SU-DHL-6 (cell line): ENCODE measurements around the gene MRPL36.

Source experiments
- H2AFZ ChIP-seq: fragments of 200-600 bp; sonication (generic); 2 replicates; pipeline ENCODE4 v1.6.1; 2014; ENCODE audit warnings: low read depth, mild to moderate bottlenecking, moderate library complexity, mixed read lengths, antibody characterized with exemption, low read length; ENCODE audit not compliant: severe bottlenecking
- H3F3A ChIP-seq: fragments of 200-600 bp; shearing (Covaris generic); 2 replicates; pipeline ENCODE4 v1.6.0; 2016; ENCODE audit warnings: antibody characterized with exemption, mild to moderate bottlenecking; ENCODE audit not compliant: insufficient read depth
- H3K27ac ChIP-seq: fragments of 200-600 bp; sonication (generic); 2 replicates; pipeline ENCODE4 v1.5.1; 2016; ENCODE audit warnings: low read depth, mild to moderate bottlenecking, low read length, moderate library complexity, mixed read lengths
- H3K27me3 ChIP-seq: fragments of 200-600 bp; sonication (generic), shearing (Covaris generic); 2 replicates; pipeline ENCODE4 v1.6.0; 2014; ENCODE audit warnings: mild to moderate bottlenecking, low read length
- H3K36me3 ChIP-seq: fragments of 200-600 bp; sonication (generic); 2 replicates; pipeline ENCODE4 v1.6.1; 2014; ENCODE audit warnings: mild to moderate bottlenecking, low read length, mixed read lengths
- H3K4me2 ChIP-seq: fragments of 300-600, 200-600 bp; shearing (Covaris generic), sonication (generic); 2 replicates; pipeline ENCODE4 v1.6.0; 2014; ENCODE audit warnings: low read length, low read depth, mild to moderate bottlenecking; ENCODE audit not compliant: poor library complexity, severe bottlenecking
- H3K4me3 ChIP-seq: fragments of 200-600 bp; sonication (generic); 2 replicates; pipeline ENCODE4 v1.5.1; 2014; ENCODE audit warnings: antibody characterized with exemption, low read length, mild to moderate bottlenecking, mixed read lengths; ENCODE audit not compliant: insufficient read depth, poor library complexity, severe bottlenecking
- H3K79me2 ChIP-seq: fragments of 200-600 bp; sonication (generic); 2 replicates; pipeline ENCODE4 v1.6.1; 2014; ENCODE audit warnings: mild to moderate bottlenecking, low read length, moderate library complexity; ENCODE audit not compliant: insufficient read depth
- H3K9ac ChIP-seq: fragments of 200-600 bp; sonication (generic); 2 replicates; pipeline ENCODE4 v1.7.0; 2014; ENCODE audit warnings: mild to moderate bottlenecking, low read length
- H3K9me2 ChIP-seq: fragments of 200-600 bp; sonication (generic); replicated peaks from 2 replicates; pipeline ENCODE4 v1.6.1; 2014; ENCODE audit warnings: low read length; ENCODE audit not compliant: insufficient read depth
- H3K9me3 ChIP-seq: fragments of 200-600 bp; sonication (generic); 2 replicates; pipeline ENCODE4 v1.6.1; 2014; ENCODE audit warnings: low read length, mixed read lengths; ENCODE audit not compliant: insufficient read depth
- H4K20me1 ChIP-seq: fragments of 200-600 bp; sonication (generic); 2 replicates; pipeline ENCODE4 v1.6.1; 2014; ENCODE audit warnings: low read depth, mild to moderate bottlenecking, antibody characterized with exemption, low read length, moderate library complexity, mixed read lengths
- EZH2phosphoT487 ChIP-seq: fragments of 200-600 bp; sonication (generic), shearing (Covaris generic); conservative IDR thresholded peaks from 2 replicates; pipeline ENCODE4 v1.6.1; 2018; ENCODE audit warnings: mild to moderate bottlenecking, antibody characterized with exemption, low read length, moderate library complexity, mixed read lengths
- TF ChIP-seq, protein P1 (sequence below): fragments of 200-600 bp; sonication (generic); IDR thresholded peaks from one replicate; pipeline ENCODE4 v1.5.1; 2017; ENCODE audit warnings: antibody characterized with exemption, mild to moderate bottlenecking, low read length, moderate library complexity; ENCODE audit not compliant: insufficient read depth, poor library complexity, severe bottlenecking

MRPL36 gene

DNA sequence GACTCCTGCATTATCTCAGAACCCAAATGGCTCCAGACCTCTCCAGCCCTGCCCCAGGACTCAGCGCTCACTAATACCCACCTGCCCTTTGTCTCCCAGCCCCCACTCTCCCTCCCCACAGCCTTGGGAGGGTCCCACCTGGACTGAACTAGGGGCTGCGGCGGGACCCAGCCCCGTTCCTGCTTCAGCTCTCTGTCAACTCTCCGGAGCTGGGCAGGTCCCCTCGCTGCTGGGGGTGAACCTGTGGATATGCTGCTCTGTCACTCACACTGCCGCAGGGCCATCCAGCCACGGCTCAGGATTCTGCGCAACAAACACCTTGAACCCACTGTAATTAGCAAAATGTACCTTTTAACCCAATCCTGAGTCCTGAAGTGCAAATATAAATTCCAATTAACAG, 38.4 kb upstream of the MRPL36 start:
- Histone ChIP-seq H3F3A (no peaks in the 10 kb centered on the region), H4K20me1 (no peaks in the 10 kb centered on the region), H3K4me3 (no peak overlapping the region), H3K36me3 (no peaks in the 10 kb centered on the region), H3K9ac (no peak overlapping the region), H3K79me2 (no peaks in the 10 kb centered on the region), H3K9me2 (no peaks in the 10 kb centered on the region), H3K27ac (no peak overlapping the region), H3K9me3 (no peaks in the 10 kb centered on the region), H3K27me3 (no peaks in the 10 kb centered on the region), H3K4me2 (no peak overlapping the region), H2AFZ (no peak overlapping the region)
- TF ChIP-seq, protein P1, sequence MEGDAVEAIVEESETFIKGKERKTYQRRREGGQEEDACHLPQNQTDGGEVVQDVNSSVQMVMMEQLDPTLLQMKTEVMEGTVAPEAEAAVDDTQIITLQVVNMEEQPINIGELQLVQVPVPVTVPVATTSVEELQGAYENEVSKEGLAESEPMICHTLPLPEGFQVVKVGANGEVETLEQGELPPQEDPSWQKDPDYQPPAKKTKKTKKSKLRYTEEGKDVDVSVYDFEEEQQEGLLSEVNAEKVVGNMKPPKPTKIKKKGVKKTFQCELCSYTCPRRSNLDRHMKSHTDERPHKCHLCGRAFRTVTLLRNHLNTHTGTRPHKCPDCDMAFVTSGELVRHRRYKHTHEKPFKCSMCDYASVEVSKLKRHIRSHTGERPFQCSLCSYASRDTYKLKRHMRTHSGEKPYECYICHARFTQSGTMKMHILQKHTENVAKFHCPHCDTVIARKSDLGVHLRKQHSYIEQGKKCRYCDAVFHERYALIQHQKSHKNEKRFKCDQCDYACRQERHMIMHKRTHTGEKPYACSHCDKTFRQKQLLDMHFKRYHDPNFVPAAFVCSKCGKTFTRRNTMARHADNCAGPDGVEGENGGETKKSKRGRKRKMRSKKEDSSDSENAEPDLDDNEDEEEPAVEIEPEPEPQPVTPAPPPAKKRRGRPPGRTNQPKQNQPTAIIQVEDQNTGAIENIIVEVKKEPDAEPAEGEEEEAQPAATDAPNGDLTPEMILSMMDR: no peak
- no peak for TF ChIP-seq EZH2phosphoT487

DNA sequence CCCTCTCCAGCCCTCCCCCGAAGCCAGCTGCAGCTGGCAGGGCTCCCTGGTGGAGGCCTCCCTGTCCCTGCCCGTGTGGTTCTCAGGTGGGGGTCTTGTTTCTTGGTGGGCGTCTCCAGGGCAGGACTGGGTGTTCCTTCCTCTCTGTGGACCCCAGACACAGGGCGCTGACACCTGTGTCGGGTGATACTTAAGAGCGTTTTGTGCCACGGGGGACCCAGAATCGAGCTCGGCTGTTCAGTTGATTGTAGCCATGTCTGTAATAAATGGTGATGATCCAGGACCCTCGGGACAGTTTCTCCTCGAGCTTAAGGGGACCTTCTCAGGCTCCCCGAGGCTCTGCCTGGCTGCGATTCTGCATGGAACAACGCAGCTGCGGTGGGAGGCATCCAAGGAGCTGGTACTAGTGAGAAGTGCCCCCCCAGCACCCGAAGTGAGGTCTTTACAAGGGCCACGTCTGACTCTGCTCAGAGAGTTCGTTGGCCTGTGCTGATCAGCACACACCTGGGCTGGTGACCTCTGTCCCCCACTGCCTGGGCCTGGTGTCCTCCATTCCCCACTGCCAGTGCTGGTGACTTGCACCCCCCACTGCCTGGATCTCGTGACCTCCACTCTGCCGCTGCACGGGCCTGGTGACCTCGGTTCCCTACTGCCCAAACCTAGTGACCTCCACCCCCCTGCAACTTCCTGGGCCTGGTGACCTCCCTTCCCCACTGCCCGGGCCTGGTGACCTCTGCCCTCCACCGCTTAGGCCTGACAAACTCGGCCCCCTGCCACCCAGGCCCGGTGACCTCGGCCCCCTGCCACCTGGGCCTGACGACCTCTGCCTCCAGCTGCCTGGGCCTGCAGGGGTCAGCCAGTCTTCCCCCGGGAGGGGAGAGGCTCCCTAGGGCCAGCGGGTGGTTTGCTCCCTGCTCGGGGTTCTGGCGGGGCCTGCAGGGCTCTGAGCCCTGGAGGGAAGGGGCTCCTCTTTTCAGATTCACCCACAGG, 37.5 kb upstream of the MRPL36 start:
- H3F3A ChIP-seq: no peaks in the 10 kb centered on the region
- no peaks in the 10 kb centered on the region for H3K36me3 ChIP-seq
- H3K4me2 ChIP-seq: no peak overlapping the region
- no peaks in the 10 kb centered on the region for H3K79me2 ChIP-seq
- TF ChIP-seq, protein P1: no peak
- no peak for TF ChIP-seq EZH2phosphoT487
- no peaks in the 10 kb centered on the region for H3K9me2 ChIP-seq
- H3K27me3 ChIP-seq: no peaks in the 10 kb centered on the region
- no peak overlapping the region for H3K4me3 ChIP-seq
- no peak overlapping the region for H3K9ac ChIP-seq
- H2AFZ ChIP-seq: no peak overlapping the region
- H4K20me1 ChIP-seq: no peaks in the 10 kb centered on the region
- H3K27ac ChIP-seq: no peak overlapping the region
- no peaks in the 10 kb centered on the region for H3K9me3 ChIP-seq

DNA sequence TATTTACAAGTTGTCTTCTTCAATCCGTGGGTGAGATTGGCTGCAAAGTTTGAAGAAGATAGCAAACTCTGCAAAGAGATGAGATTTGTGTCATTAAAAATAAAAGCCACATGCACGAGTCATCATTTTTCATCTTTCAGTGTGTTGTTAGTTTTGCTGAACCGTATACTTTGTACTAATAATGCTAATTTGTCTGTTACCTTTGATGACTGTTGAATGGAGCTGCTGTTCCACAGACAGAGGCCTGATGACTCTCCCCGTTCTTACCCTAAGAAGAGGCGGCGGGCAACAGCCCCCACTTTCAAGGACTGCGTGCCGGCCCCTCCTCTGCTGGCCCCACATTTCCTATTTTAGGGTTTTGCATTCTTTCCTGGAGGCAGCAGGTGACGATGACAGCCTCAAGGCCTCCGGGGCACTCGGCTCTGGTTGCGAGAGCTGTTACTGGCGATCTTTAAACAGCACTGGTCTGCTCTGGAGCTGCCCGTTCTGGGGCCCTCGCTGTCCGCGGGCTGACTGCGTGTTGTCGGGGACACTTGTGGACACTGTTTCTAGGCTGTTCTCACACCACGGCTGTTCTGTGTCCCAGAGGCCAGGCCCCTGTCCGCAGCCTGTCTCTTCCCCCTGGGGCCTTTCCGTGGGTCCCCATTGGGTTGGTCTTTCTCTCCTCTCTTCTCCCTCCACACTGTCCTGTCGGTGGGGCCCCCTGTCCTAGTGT, 36.7 kb upstream of the MRPL36 start:
- H3K4me3 ChIP-seq: no peak overlapping the region
- no peaks in the 10 kb centered on the region for H3K79me2 ChIP-seq
- H2AFZ ChIP-seq: no peak overlapping the region
- no peaks in the 10 kb centered on the region for H3F3A ChIP-seq
- no peaks in the 10 kb centered on the region for H3K36me3 ChIP-seq
- H3K27me3 ChIP-seq: no peaks in the 10 kb centered on the region
- no peak overlapping the region for H3K4me2 ChIP-seq
- TF ChIP-seq, protein P1: no peak
- no peak for TF ChIP-seq EZH2phosphoT487
- H4K20me1 ChIP-seq: no peaks in the 10 kb centered on the region
- H3K9me3 ChIP-seq: no peaks in the 10 kb centered on the region
- H3K9ac ChIP-seq: no peak overlapping the region
- H3K27ac ChIP-seq: no peak overlapping the region
- no peaks in the 10 kb centered on the region for H3K9me2 ChIP-seq
